ENCODE results near the gene CCDC6.
"Not testable (repeated sequence)": the region's sequence is repeated elsewhere in the genome, so short reads cannot be mapped to it uniquely, and the experiment has no call there.

Gene CCDC6

DNA sequence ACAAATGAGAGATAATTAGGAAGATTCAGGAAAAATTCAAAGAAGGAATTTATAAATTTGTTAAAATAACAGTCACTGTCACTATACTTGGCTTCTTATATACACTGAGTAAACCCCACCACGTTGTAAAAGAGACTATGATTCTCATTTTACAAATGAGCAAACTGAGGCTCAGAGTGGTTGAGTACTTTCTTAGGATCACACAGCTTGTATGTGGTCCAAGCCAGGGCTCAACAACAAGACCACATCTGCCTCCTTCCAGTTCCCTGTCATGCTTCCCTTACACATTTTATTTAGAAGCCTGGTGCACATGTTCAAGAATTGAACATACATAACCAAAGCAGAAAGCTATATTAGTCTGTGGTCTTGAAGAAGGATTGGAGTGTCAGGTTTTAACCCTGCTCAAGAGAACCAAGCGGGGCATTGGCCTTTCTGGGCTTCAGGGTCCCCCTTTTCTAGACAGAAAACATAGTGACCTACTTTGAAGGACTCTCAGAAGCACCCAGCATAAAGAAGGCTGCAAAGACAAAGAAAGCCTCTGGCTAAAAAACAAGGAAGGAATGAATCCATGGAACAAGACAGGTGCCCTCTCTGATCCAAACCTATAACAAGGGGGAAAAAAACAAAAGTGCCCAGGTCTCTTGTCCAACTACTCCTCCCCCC is 153.9 kb downstream of the CCDC6 start:
- DNase-seq, result no peak

DNA sequence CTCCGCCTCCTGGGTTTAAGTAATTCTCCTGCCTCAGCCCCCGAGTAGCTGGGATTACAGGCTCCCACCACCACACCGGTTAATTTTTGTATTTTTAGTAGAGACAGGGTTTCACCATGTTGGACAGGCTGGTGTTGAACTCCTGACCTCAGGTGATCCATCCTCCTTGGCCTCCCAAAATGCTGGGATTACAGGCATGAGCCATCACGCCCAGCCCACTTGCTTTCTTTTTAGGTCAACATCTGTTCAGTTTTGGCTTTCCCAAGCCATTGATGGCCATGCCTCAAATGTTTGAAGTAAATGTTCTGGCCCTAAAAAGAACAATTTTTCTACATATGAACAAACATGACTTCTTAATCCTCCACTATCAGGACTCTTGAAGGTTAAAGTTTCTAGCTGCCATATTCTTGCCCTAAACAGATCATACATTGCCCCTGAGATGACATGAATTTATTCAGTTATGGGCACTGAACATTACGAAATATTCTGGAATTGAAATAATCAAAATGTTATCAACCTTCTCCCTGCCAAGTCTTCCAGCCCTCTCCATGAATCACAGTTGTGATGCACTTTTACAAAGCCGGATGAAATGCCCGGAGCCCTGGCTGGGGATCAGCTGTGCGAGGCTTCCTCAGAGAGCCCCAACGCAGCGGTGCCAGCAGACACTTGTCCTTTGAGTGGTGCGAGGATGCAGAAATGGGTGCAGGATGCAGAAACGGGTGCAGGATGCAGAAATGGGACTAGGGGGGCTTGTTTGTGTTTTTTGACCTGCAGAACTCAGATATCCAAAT is 156.0 kb downstream of the CCDC6 start:
- no peak for DNase-seq

DNA sequence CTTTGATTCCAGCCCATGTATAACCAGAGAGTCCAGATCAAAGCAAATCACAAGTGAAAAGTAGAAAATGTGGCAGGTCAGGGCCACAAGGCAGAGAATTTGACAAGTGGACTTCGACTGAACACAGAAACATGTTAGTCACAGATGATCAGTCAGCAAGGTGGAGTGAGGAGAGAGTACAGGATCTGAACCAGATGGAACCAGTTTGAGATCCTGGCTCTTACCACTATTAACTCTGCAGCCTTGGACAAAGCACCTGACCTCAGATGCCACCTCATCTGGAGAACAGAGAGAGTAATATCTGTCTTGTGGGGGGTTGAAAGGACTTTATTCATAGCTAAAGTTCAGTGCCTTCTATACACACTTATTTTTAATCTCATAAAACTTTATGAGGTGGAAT is 157.5 kb downstream of the CCDC6 start:
- DNase-seq, result no peak

GRCh38 chr10:59745163-59745650 is 161.1 kb downstream of the CCDC6 start:
- DNase-seq, result no peak

DNA sequence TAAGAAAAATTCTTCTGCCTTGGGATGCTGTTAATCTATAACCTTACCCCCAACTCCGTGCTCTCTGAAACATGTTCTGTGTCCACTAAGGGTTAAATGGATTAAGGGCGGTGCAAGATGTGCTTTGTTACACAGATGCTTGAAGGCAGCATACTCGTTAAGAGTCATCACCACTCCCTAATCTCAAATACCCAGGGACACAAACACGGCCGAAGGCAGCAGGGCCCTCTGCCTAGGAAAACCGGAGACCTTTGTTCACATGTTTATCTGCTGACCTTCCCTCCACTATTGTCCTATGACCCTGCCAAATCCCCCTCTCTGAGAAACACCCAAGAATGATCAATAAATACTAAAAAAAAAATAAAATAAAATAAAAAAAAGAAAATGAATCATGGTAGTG is 161.6 kb downstream of the CCDC6 start:
- not testable (repeated sequence) for DNase-seq

DNA sequence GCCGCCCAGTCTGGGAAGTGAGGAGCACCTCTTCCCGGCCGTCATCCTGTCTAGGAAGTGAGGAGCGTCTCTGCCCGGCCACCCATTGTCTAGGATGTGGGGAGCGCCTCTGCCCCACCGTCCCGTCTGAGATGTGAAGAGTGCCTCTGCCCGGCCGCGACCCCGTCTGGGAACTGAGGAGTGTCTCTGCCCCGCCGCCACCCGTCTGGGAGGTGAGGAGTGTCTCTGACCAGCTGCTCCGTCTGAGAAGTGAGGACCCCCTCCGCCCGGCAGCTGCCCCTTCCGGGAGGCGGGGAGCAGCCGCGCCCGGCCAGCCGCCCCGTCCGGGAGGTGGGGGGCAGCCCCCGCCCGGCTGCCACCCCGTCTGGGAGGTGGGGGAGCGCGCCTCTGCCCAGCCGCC is 162.2 kb downstream of the CCDC6 start:
- not testable (repeated sequence) for DNase-seq

GRCh38 chr10:59741583-59741982 is 164.8 kb downstream of the CCDC6 start:
- no peak for DNase-seq

- DNase-seq, result no peak
Measured at GRCh38 chr10:59741048-59741447, 165.3 kb downstream of the CCDC6 start.
